Activated B cell treated with CpG ODN at 0.5 μM for 24 hours (primary cell): ENCODE measurements around the gene CTDSPL2. TPM values are rescaled to one million over a fixed set of nuclear protein-coding genes. Genes with fewer than 3 reads are reported as not detected.
"Not testable (repeated sequence)": the region's sequence is repeated elsewhere in the genome, so short reads cannot be mapped to it uniquely, and the experiment has no call there.

Source experiments
- ATAC-seq: fragments of 200-7000 bp; cut with Tn5 transposase; one replicate; pipeline ENCODE4 v1.10.0; 2021; ENCODE audit warnings: low read depth, mild to moderate bottlenecking, moderate library complexity
- CTCF ChIA-PET: fragments of 350-600 bp; sonication (Branson Sonifier 250); formaldehyde crosslinking; loops from one replicate; lab custom pipeline; 2021; ENCODE audit warnings: antibody characterized with exemption; lab: Charles Lee
- POLR2A ChIA-PET: fragments of 350-600 bp; sonication (Branson Sonifier 250); formaldehyde crosslinking; loops from one replicate; lab custom pipeline; 2021; ENCODE audit warnings: antibody characterized with exemption; lab: Charles Lee
- DNase-seq: peaks from one replicate; pipeline ENCODE4 v3.0.0; 2022
- H3K27ac Mint-ChIP-seq: one replicate; pipeline ENCODE4 v1.8.0; 2020; ENCODE audit warnings: mixed read lengths
- H3K27me3 Mint-ChIP-seq: one replicate; pipeline ENCODE4 v1.8.0; 2021; ENCODE audit warnings: mixed read lengths
- H3K36me3 Mint-ChIP-seq: one replicate; pipeline ENCODE4 v1.8.0; 2021; ENCODE audit warnings: low read depth, mixed read lengths
- H3K4me1 Mint-ChIP-seq: one replicate; pipeline ENCODE4 v1.8.0; 2021; ENCODE audit warnings: mixed read lengths
- H3K4me3 Mint-ChIP-seq: one replicate; pipeline ENCODE4 v1.8.0; 2020; ENCODE audit warnings: mild to moderate bottlenecking, mixed read lengths
- H3K9me3 Mint-ChIP-seq: one replicate; pipeline ENCODE4 v1.8.0; 2020; ENCODE audit warnings: mixed read lengths
- CTCF ChIP-seq: fragments of 200-600 bp; IDR thresholded peaks from one replicate; pipeline ENCODE4 v1.8.0; 2022; ENCODE audit warnings: antibody characterized with exemption, mild to moderate bottlenecking
- intact Hi-C: fragments of 100-400 bp; cut with micrococcal nuclease; formaldehyde crosslinking; loops from one replicate; pipeline ENCODE4 v1.15.1; 2024
- total RNA-seq: library from RNA; stranded (reverse); gene quantifications from 2 replicates; pipeline ENCODE4 v1.2.3, GENCODE V29; 2022

CTDSPL2 gene
- total RNA-seq, 1 donor from 2014 or later, result 46.8 TPM

- ChIA-PET CTCF (no interaction called here), POLR2A (no interaction called here)
- intact Hi-C loops, result no loop called here
- DNase-seq (no peak), ATAC-seq (no peak)
- H3K4me3 Mint-ChIP-seq, result no peak overlapping the region
- H3K27ac Mint-ChIP-seq, result no peak overlapping the region
- TF ChIP-seq CTCF, result no peak
- peaks cover 66% of the 10 kb centered on the region for H3K36me3 Mint-ChIP-seq
- H3K27me3 Mint-ChIP-seq, result no peaks in the 10 kb centered on the region
- H3K4me1 Mint-ChIP-seq, result no peaks in the 10 kb centered on the region
- H3K9me3 Mint-ChIP-seq, result no peaks in the 10 kb centered on the region
These were observed 92.1 kb downstream of the CTDSPL2 start for GRCh38 chr15:44519537-44519936.

GRCh38 chr15:44525018-44525417 is 97.6 kb downstream of the CTDSPL2 start:
- POLR2A ChIA-PET, result interaction anchor here (0.7 kb wide), 1 partner anchor 10 kb away, joined by 4 read pairs; no protein-coding TSS in a partner anchor
- Mint-ChIP-seq H3K4me1 (peaks cover 2% of the 10 kb centered on the region), H3K36me3 (peaks cover 47% of the 10 kb centered on the region)

GRCh38 chr15:44527241-44527640 is 99.8 kb downstream of the CTDSPL2 start:
- ATAC-seq, result no peak
- ChIA-PET POLR2A (interaction anchor here (2.3 kb wide), 1 partner anchor 10 kb away, joined by 7 read pairs; the partner anchor contains the start of gene EIF3J), CTCF (no interaction called here)
- Mint-ChIP-seq H3K4me3 (no peak overlapping the region), H3K4me1 (peaks cover 2% of the 10 kb centered on the region), H3K27ac (no peak overlapping the region), H3K27me3 (no peaks in the 10 kb centered on the region), H3K36me3 (peaks cover 34% of the 10 kb centered on the region), H3K9me3 (no peaks in the 10 kb centered on the region)
- intact Hi-C loops, result no loop called here
- DNase-seq, result no peak
- no peak for TF ChIP-seq CTCF

More at GRCh38 chr15:44525018-44525417, 97.6 kb downstream of the CTDSPL2 start:
- no peaks in the 10 kb centered on the region for H3K9me3 Mint-ChIP-seq
- H3K27ac Mint-ChIP-seq, result no peak overlapping the region
- DNase-seq, result no peak
- no peak overlapping the region for H3K4me3 Mint-ChIP-seq
- intact Hi-C loops, result no loop called here
- ATAC-seq, result no peak
- TF ChIP-seq CTCF, result no peak
- H3K27me3 Mint-ChIP-seq, result no peaks in the 10 kb centered on the region
- CTCF ChIA-PET, result no interaction called here

GRCh38 chr15:44529864-44530604 is 102.6 kb downstream of the CTDSPL2 start:
- ATAC-seq (no peak), DNase-seq (no peak)
- H3K36me3 Mint-ChIP-seq, result peaks cover 13% of the 10 kb centered on the region
- no peak overlapping the region for H3K4me3 Mint-ChIP-seq
- H3K4me1 Mint-ChIP-seq, result peaks cover 4% of the 10 kb centered on the region
- H3K27ac Mint-ChIP-seq, result peak overlapping the region; percentile 3
- ChIA-PET CTCF (no interaction called here), POLR2A (no interaction called here)
- no peaks in the 10 kb centered on the region for H3K27me3 Mint-ChIP-seq
- intact Hi-C loops, result no loop called here
- no peaks in the 10 kb centered on the region for H3K9me3 Mint-ChIP-seq
- no peak for TF ChIP-seq CTCF

- Mint-ChIP-seq H3K36me3 (peaks cover 11% of the 10 kb centered on the region), H3K27me3 (no peaks in the 10 kb centered on the region), H3K9me3 (no peaks in the 10 kb centered on the region), H3K27ac (no peak overlapping the region), H3K4me3 (no peak overlapping the region), H3K4me1 (peaks cover 7% of the 10 kb centered on the region)
- ATAC-seq (no peak), DNase-seq (no peak)
- no peak for TF ChIP-seq CTCF
- POLR2A ChIA-PET, result no interaction called here
- CTCF ChIA-PET, result no interaction called here
- intact Hi-C loops, result no loop called here
These were observed 103.2 kb downstream of the CTDSPL2 start for GRCh38 chr15:44530653-44531052.

- peaks cover 16% of the 10 kb centered on the region for H3K36me3 Mint-ChIP-seq
- H3K27me3 Mint-ChIP-seq, intact Hi-C loops, H3K27ac Mint-ChIP-seq, ATAC-seq, H3K4me3 Mint-ChIP-seq, H3K9me3 Mint-ChIP-seq, DNase-seq: not testable (repeated sequence)
- ChIA-PET CTCF (interaction anchor here (0.6 kb wide), 2 partner anchors 486 to 897 kb away, joined by 3 read pairs; no protein-coding TSS in a partner anchor), POLR2A (interaction anchor here (0.6 to 1.2 kb wide), 2 partner anchors 46 to 516 kb away, joined by 3 read pairs; no protein-coding TSS in a partner anchor)
- H3K4me1 Mint-ChIP-seq, result peaks cover 15% of the 10 kb centered on the region
These were observed 104.8 kb downstream of the CTDSPL2 start for GRCh38 chr15:44532275-44532674.
